Activated CD8-positive, alpha-beta memory T cell treated with anti-CD3 and anti-CD28 coated beads, Interleukin-2, amount 50 U/mL, for 1 hour (primary cell): ENCODE data around the gene SLC35B2.
A peak's percentile ranks its signal among the peaks of the same experiment; 100 is the strongest.

Experiments
- DNase-seq: peaks from one replicate; pipeline ENCODE4 v3.0.0-alpha.2; 2020; ENCODE audit errors: extremely low read depth

SLC35B2 gene

GRCh38 chr6:44254191-44255104 lies 2.9 kb downstream of the SLC35B2 start:
- no peak for DNase-seq

GRCh38 chr6:44253307-44254101 lies 3.8 kb downstream of the SLC35B2 start:
- no peak for DNase-seq

- no peak for DNase-seq
Measured at GRCh38 chr6:44251576-44252524, 5.5 kb downstream of the SLC35B2 start.

GRCh38 chr6:44250718-44251123 lies 6.6 kb downstream of the SLC35B2 start:
- DNase-seq = no peak

GRCh38 chr6:44250067-44250717 lies 7.1 kb downstream of the SLC35B2 start:
- DNase-seq = no peak

- DNase-seq = no peak
Measured at GRCh38 chr6:44249082-44249748, 8.1 kb downstream of the SLC35B2 start.

- no peak for DNase-seq
Measured at GRCh38 chr6:44248579-44248978, 8.7 kb downstream of the SLC35B2 start.

GRCh38 chr6:44247338-44248302 lies 9.7 kb downstream of the SLC35B2 start:
- DNase-seq = peak; percentile 79

GRCh38 chr6:44246663-44247337 lies 10.5 kb downstream of the SLC35B2 start, which contains the start of gene HSP90AB1:
HSP90AB1 (plus strand) TSS chr6:44247101; CDS start chr6:44248630, 1,529 bp downstream.
- DNase-seq = peak; percentile 95

GRCh38 chr6:44245912-44246662 lies 11.2 kb downstream of the SLC35B2 start:
- no peak for DNase-seq

- no peak for DNase-seq
Measured at GRCh38 chr6:44245391-44245911, 11.9 kb downstream of the SLC35B2 start.

- DNase-seq = no peak
Measured at GRCh38 chr6:44243345-44243744, 14.0 kb downstream of the SLC35B2 start.

GRCh38 chr6:44238687-44239350 lies 18.5 kb downstream of the SLC35B2 start:
- DNase-seq = no peak

- no peak for DNase-seq
Measured at GRCh38 chr6:44237813-44238433, 19.4 kb downstream of the SLC35B2 start.

- no peak for DNase-seq
Measured at GRCh38 chr6:44237021-44237812, 20.1 kb downstream of the SLC35B2 start.
